IMR-90 (cell line): Measurements from ENCODE around the gene GPX3. TPM values are rescaled to one million over a fixed set of nuclear protein-coding genes. Genes with fewer than 3 reads are reported as not detected.

Experiments
- CEBPB ChIP-seq: IDR thresholded peaks from 2 replicates; pipeline ENCODE4 v1.6.1; 2012; ENCODE audit warnings: low read depth, low read length, improper control_type of control experiment
- RAD21 ChIP-seq: IDR thresholded peaks from 2 replicates; pipeline ENCODE4 v1.6.1; 2012; ENCODE audit warnings: low read length, improper control_type of control experiment
- RFX5 ChIP-seq: IDR thresholded peaks from 2 replicates; pipeline ENCODE4 v1.8.0; 2012; ENCODE audit warnings: low read depth, mild to moderate bottlenecking, low read length, moderate library complexity
- USF2 ChIP-seq: fragments of 150-350 bp; IDR thresholded peaks from 2 replicates; pipeline ENCODE4 v1.6.1; 2017; ENCODE audit warnings: mild to moderate bottlenecking, antibody characterized with exemption, low read length, low read depth
- polyA plus RNA-seq, 3 experiments: library from polyadenylated mRNA; depleted of rRNA; stranded (reverse); fragments of >200 nt; gene quantifications; 2 replicates each; pipeline ENCODE4 v1.2.3, GENCODE V29; 2012; ENCODE audit warnings: low replicate concordance in 1 of 3
- total RNA-seq: library from RNA; depleted of rRNA; stranded (reverse); fragments of >200 nt; gene quantifications from 2 replicates; pipeline ENCODE4 v1.2.3, GENCODE V29; 2012
- TF ChIP-seq, protein P1 (sequence below): fragments of 150-350 bp; IDR thresholded peaks from 2 replicates; pipeline ENCODE4 v1.6.1; 2016; ENCODE audit warnings: low read depth, mild to moderate bottlenecking, low read length, moderate library complexity, borderline replicate concordance

Gene GPX3
- total and polyA plus RNA-seq, 2 of the 4 experiments (the other 2 are of a cell fraction) = 0.36 to 1.0 TPM

GRCh38 chr5:151068433-151069197 is 48.2 kb downstream of the GPX3 start (continued):
- TF ChIP-seq CEBPB (no peak), RAD21 (no peak), USF2 (no peak), RFX5 (no peak)
- TF ChIP-seq, protein P1, sequence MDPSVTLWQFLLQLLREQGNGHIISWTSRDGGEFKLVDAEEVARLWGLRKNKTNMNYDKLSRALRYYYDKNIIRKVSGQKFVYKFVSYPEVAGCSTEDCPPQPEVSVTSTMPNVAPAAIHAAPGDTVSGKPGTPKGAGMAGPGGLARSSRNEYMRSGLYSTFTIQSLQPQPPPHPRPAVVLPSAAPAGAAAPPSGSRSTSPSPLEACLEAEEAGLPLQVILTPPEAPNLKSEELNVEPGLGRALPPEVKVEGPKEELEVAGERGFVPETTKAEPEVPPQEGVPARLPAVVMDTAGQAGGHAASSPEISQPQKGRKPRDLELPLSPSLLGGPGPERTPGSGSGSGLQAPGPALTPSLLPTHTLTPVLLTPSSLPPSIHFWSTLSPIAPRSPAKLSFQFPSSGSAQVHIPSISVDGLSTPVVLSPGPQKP = no peak
